Panc1 (cell line): ENCODE measurements around the gene EMD. TPM values are rescaled to one million over a fixed set of nuclear protein-coding genes. Genes with fewer than 3 reads are reported as not detected.

Source experiments
- ATAC-seq: fragments of 200-7000 bp; cut with Tn5 transposase; 2 replicates; pipeline ENCODE4 v1.9.1; 2020; ENCODE audit warnings: mild to moderate bottlenecking, moderate library complexity
- BruUV-seq: library from RNA; stranded (reverse); fragments of 400-500 nt; replicated peaks from 2 replicates; lab custom pipeline; 2021; lab: Mats Ljungman, UMichigan
- CTCF ChIA-PET: fragments of 300-600 bp; sonication (Branson Sonifier 250); formaldehyde crosslinking; loops from one replicate; lab custom pipeline; 2022; ENCODE audit warnings: antibody characterized with exemption; lab: Charles Lee
- POLR2A ChIA-PET: fragments of 300-600 bp; sonication (Branson Sonifier 250); formaldehyde crosslinking; loops from one replicate; lab custom pipeline; 2022; ENCODE audit warnings: antibody characterized with exemption; lab: Charles Lee
- DNase-seq: peaks from one replicate; pipeline ENCODE4 v3.0.0-alpha.2; 2010; ENCODE audit warnings: low read depth, low spot score
- H3K27ac ChIP-seq: 2 replicates; pipeline ENCODE4 v1.5.1; 2011; ENCODE audit warnings: mild to moderate bottlenecking, low read length, inconsistent platforms
- H3K27me3 ChIP-seq: fragments of 200-500 bp; sonication (Bioruptor generic); 2 replicates; pipeline ENCODE4 v1.6.0; 2014; ENCODE audit warnings: low read length, inconsistent platforms; ENCODE audit not compliant: control insufficient read depth, insufficient read depth
- H3K36me3 ChIP-seq: fragments of 200-500 bp; sonication (Bioruptor generic); 2 replicates; pipeline ENCODE4 v1.5.1; 2014; ENCODE audit warnings: inconsistent platforms, mild to moderate bottlenecking, low read length, moderate library complexity; ENCODE audit not compliant: control insufficient read depth, insufficient read depth
- H3K4me1 ChIP-seq: 2 replicates; pipeline ENCODE4 v1.5.1; 2011; ENCODE audit warnings: inconsistent platforms, mild to moderate bottlenecking, low read length, moderate library complexity; ENCODE audit not compliant: control insufficient read depth, insufficient read depth
- H3K4me3 ChIP-seq, 2 experiments: 2 replicates each; pipeline ENCODE4 v1.5.1; 2011 to 2012; ENCODE audit warnings: low read depth in 2 of 2, low read length in 2 of 2, mild to moderate bottlenecking in 2 of 2, inconsistent platforms in 1 of 2, moderate library complexity in 1 of 2
- H3K9me3 ChIP-seq: fragments of 200-500 bp; sonication (Bioruptor generic); 2 replicates; pipeline ENCODE4 v1.5.1; 2014; ENCODE audit warnings: low read depth, mild to moderate bottlenecking, inconsistent platforms, low read length, moderate library complexity; ENCODE audit not compliant: control insufficient read depth, insufficient read depth
- CTCF ChIP-seq: fragments of 450-650 bp; IDR thresholded peaks from 2 replicates; pipeline ENCODE4 v1.5.1; 2017; ENCODE audit warnings: mild to moderate bottlenecking
- POLR2AphosphoS5 ChIP-seq: IDR thresholded peaks from 2 replicates; pipeline ENCODE4 v1.6.1; 2012; ENCODE audit warnings: mild to moderate bottlenecking, low read depth, low read length, moderate library complexity
- SIN3A ChIP-seq: IDR thresholded peaks from 2 replicates; pipeline ENCODE4 v1.6.1; 2012; ENCODE audit warnings: low read depth, mild to moderate bottlenecking, low read length, moderate library complexity, borderline replicate concordance; ENCODE audit not compliant: insufficient read depth
- in situ Hi-C: cut with HindIII; loops from 2 replicates; pipeline ENCODE4 v1.10.0; 2016; ENCODE audit warnings: low sequenced_read_pairs, low pct_unique_long_range_greater_than_20kb
- intact Hi-C: fragments of 100-400 bp; cut with micrococcal nuclease; formaldehyde crosslinking; loops from one replicate; pipeline ENCODE4 v1.10.0; 2022; ENCODE audit not compliant: unreplicated experiment
- total RNA-seq: library from RNA; stranded (reverse); gene quantifications from one replicate; pipeline ENCODE4 v1.2.1, GENCODE V29; 2021; ENCODE audit not compliant: unreplicated experiment
- TF ChIP-seq, protein P1 (sequence below), 2 experiments: IDR thresholded peaks; 2 replicates each; pipeline ENCODE4 v1.6.1; 2011 to 2012; ENCODE audit warnings: low read depth in 2 of 2, control low read depth in 1 of 2, low read length in 1 of 2, mild to moderate bottlenecking in 1 of 2, moderate library complexity in 1 of 2; ENCODE audit not compliant: insufficient read depth in 1 of 2

EMD gene
- total RNA-seq, 1 experiment from 2014 or later: 178 TPM

- ChIA-PET POLR2A (interaction anchor here (0.6 to 1.0 kb wide), 2 partner anchors 9 to 12 kb away, joined by 3 to 4 read pairs; partner anchors contain the start of gene EMD), CTCF (interaction anchor here (0.5 to 0.6 kb wide), 2 partner anchors 53 to 131 kb away, joined by 6 to 8 read pairs; no protein-coding TSS in a partner anchor)
- intact Hi-C loops: no loop called here
- no peaks in the 10 kb centered on the region for H3K27me3 ChIP-seq
- peak overlapping the region; percentile 81 to 96 for H3K4me3 ChIP-seq
- H3K9me3 ChIP-seq: no peaks in the 10 kb centered on the region
- no peak for DNase-seq
- peak overlapping the region; percentile 94 for H3K27ac ChIP-seq
- peaks cover 31% of the 10 kb centered on the region for H3K4me1 ChIP-seq
- TF ChIP-seq CTCF: no peak
- no TSS peak for BruUV-seq
- H3K36me3 ChIP-seq: no peaks in the 10 kb centered on the region
- in situ Hi-C loops: no loop called here
- no peak for ATAC-seq
These were observed 8.6 kb upstream of the EMD start for GRCh38 chrX:154370300-154371016.

DNA sequence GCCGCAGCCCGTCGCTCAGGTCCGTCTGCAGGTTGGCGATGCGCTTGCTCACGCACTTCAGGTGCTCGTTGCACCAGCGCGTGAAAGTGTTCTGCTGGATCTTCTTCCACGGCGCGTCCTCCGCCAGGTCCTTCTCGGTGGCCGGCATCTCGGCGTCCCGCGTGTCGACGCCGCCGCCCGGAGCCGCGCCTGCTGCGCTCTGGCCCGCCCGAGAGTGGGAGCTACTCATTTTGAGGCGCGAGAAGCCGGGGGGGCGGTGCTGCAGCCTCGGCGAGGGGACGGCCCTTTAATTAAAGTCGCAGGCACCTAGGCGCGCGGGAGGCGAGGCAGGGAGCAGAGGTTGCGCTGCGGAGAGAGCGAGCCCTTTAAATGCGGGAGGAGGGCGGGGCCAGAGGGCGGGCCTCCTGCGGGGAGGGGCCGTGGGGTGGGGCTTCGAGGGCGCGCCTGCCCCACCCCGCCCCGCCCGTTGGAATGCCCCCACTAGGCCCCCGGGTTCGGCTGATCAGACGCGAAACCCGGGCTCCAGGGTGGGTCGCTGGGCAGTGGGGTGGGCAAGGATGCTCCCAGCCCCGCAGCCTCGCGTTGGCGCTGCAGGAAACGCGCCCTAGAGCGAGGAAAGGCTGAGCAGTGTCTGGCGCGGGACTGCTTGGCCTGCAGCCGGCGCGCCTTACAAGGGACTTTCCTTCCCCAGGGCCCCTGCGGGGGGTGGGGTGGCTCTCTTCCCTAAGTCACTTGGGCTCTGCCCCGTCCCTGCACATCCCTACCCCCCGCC is 7.9 kb upstream of the EMD start:
- TF ChIP-seq SIN3A (peak; percentile 97), POLR2AphosphoS5 (peak; percentile 98)
- TF ChIP-seq, protein P1, sequence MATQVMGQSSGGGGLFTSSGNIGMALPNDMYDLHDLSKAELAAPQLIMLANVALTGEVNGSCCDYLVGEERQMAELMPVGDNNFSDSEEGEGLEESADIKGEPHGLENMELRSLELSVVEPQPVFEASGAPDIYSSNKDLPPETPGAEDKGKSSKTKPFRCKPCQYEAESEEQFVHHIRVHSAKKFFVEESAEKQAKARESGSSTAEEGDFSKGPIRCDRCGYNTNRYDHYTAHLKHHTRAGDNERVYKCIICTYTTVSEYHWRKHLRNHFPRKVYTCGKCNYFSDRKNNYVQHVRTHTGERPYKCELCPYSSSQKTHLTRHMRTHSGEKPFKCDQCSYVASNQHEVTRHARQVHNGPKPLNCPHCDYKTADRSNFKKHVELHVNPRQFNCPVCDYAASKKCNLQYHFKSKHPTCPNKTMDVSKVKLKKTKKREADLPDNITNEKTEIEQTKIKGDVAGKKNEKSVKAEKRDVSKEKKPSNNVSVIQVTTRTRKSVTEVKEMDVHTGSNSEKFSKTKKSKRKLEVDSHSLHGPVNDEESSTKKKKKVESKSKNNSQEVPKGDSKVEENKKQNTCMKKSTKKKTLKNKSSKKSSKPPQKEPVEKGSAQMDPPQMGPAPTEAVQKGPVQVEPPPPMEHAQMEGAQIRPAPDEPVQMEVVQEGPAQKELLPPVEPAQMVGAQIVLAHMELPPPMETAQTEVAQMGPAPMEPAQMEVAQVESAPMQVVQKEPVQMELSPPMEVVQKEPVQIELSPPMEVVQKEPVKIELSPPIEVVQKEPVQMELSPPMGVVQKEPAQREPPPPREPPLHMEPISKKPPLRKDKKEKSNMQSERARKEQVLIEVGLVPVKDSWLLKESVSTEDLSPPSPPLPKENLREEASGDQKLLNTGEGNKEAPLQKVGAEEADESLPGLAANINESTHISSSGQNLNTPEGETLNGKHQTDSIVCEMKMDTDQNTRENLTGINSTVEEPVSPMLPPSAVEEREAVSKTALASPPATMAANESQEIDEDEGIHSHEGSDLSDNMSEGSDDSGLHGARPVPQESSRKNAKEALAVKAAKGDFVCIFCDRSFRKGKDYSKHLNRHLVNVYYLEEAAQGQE (IDR thresholded peaks at IDR 0.05; ENCODE audit: insufficient read depth in 1 of 2, low read depth in 2 of 2, low read length in 1 of 2): no peak
- ChIA-PET CTCF (interaction anchor here (0.5 to 0.6 kb wide), 3 partner anchors 52 to 342 kb away, joined by 3 to 8 read pairs (median 6); no protein-coding TSS in a partner anchor), POLR2A (interaction anchor here (0.6 to 1.0 kb wide), 2 partner anchors 8 to 11 kb away, joined by 3 to 4 read pairs; partner anchors contain the start of gene EMD)
- Histone ChIP-seq H3K4me1 (peaks cover 35% of the 10 kb centered on the region), H3K36me3 (no peaks in the 10 kb centered on the region), H3K4me3 (peak overlapping the region; percentile 81 to 96), H3K27me3 (no peaks in the 10 kb centered on the region), H3K9me3 (no peaks in the 10 kb centered on the region), H3K27ac (peak overlapping the region; percentile 68)
- in situ Hi-C loops: no loop called here
- no TSS peak for BruUV-seq
- intact Hi-C loops: no loop called here
- ATAC-seq (peak; percentile 80), DNase-seq (peak; percentile 58)
